Caco-2 (cell line): Measurements from ENCODE around the gene RANBP2. TPM values are rescaled to one million over a fixed set of nuclear protein-coding genes. Genes with fewer than 3 reads are reported as not detected.

Experiments used
- BruUV-seq: library from RNA; stranded (reverse); fragments of 400-500 nt; replicated peaks from 2 replicates; lab custom pipeline; 2021; lab: Mats Ljungman, UMichigan
- CTCF ChIA-PET: fragments of 300-600 bp; sonication (Branson Sonifier 250); formaldehyde crosslinking; loops from one replicate; lab custom pipeline; 2022; ENCODE audit warnings: antibody characterized with exemption; lab: Charles Lee
- POLR2A ChIA-PET: fragments of 300-600 bp; sonication (Branson Sonifier 250); formaldehyde crosslinking; loops from one replicate; lab custom pipeline; 2022; ENCODE audit warnings: antibody characterized with exemption; lab: Charles Lee
- DNase-seq, 2 experiments: peaks; one replicate each; pipeline versions ENCODE4 v3.0.0 to v3.0.0-alpha.2; 2020 to 2022
- H3K27me3 ChIP-seq: replicated peaks from 2 replicates; pipeline ENCODE4 v1.6.0; 2011; ENCODE audit warnings: low read length; ENCODE audit not compliant: control insufficient read depth, insufficient read depth
- H3K36me3 ChIP-seq: 2 replicates; pipeline ENCODE4 v1.5.1; 2011; ENCODE audit warnings: low read length; ENCODE audit not compliant: control insufficient read depth, insufficient read depth
- H3K4me1 ChIP-seq: fragments of 250-450 bp; sonication (Bioruptor Pico); 2 replicates; pipeline ENCODE4 v1.5.1; 2020; ENCODE audit warnings: mild to moderate bottlenecking
- H3K4me3 ChIP-seq: 2 replicates; pipeline ENCODE4 v1.5.1; 2011; ENCODE audit warnings: low read depth, mild to moderate bottlenecking, control low read depth, low read length
- H3K9me3 ChIP-seq: fragments of 250-450 bp; sonication (Bioruptor Pico); 2 replicates; pipeline ENCODE4 v1.5.1; 2020; ENCODE audit warnings: mild to moderate bottlenecking, moderate library complexity
- H3K27ac Mint-ChIP-seq: one replicate; pipeline ENCODE4 v1.8.0; 2022; ENCODE audit warnings: mixed read lengths; ENCODE audit not compliant: unreplicated experiment
- H3K27me3 Mint-ChIP-seq: one replicate; pipeline ENCODE4 v1.8.0; 2022; ENCODE audit warnings: mixed read lengths; ENCODE audit not compliant: insufficient read depth, unreplicated experiment
- H3K36me3 Mint-ChIP-seq: one replicate; pipeline ENCODE4 v1.8.0; 2022; ENCODE audit warnings: mild to moderate bottlenecking, mixed read lengths; ENCODE audit not compliant: insufficient read depth, unreplicated experiment
- H3K4me1 Mint-ChIP-seq: one replicate; pipeline ENCODE4 v1.8.0; 2022; ENCODE audit warnings: low read depth, mixed read lengths; ENCODE audit not compliant: unreplicated experiment
- H3K4me3 Mint-ChIP-seq: one replicate; pipeline ENCODE4 v1.8.0; 2022; ENCODE audit warnings: mild to moderate bottlenecking, moderate library complexity, mixed read lengths; ENCODE audit not compliant: unreplicated experiment
- H3K9me3 Mint-ChIP-seq: one replicate; pipeline ENCODE4 v1.8.0; 2022; ENCODE audit warnings: mixed read lengths; ENCODE audit not compliant: unreplicated experiment
- CTCF ChIP-seq, 2 experiments: fragments of 200-600 bp in 1 of 2; IDR thresholded peaks; 1 replicate in 1 of 2; 2 replicates in 1 of 2; pipeline versions ENCODE4 v1.5.1 to v1.8.0; 2011 to 2022; ENCODE audit warnings: antibody characterized with exemption in 1 of 2, control low read depth in 1 of 2, inconsistent platforms in 1 of 2, low read depth in 1 of 2, low read length in 1 of 2, mild to moderate bottlenecking in 1 of 2, moderate library complexity in 1 of 2; ENCODE audit not compliant: insufficient read depth in 1 of 2, severe bottlenecking in 1 of 2, unreplicated experiment in 1 of 2
- intact Hi-C: fragments of 100-400 bp; cut with micrococcal nuclease; formaldehyde crosslinking; loops from one replicate; pipeline ENCODE4 v1.10.0; 2022; ENCODE audit not compliant: unreplicated experiment
- total RNA-seq: library from RNA; stranded (reverse); gene quantifications from 2 replicates; pipeline ENCODE4 v1.2.3, GENCODE V29; 2022

RANBP2 gene
- total RNA-seq, 1 experiment from 2014 or later: 81.8 TPM

GRCh38 chr2:108786008-108786353, 66.7 kb downstream of the RANBP2 start:
- Mint-ChIP-seq H3K4me1 (no peaks in the 10 kb centered on the region), H3K27ac (peak overlapping the region; percentile 94), H3K9me3 (no peaks in the 10 kb centered on the region), H3K36me3 (peaks cover 80% of the 10 kb centered on the region), H3K4me3 (peak overlapping the region; percentile 93), H3K27me3 (no peaks in the 10 kb centered on the region)
- intact Hi-C loops: loop anchor here (1.0 kb wide), 1 partner anchor 203 kb away; the partner anchor contains the start of gene EDAR
- H3K36me3 ChIP-seq: no peaks in the 10 kb centered on the region; the same call in none of the 2 replicates
- ChIA-PET CTCF (interaction anchor here (0.7 kb wide), 1 partner anchor 13 kb away, joined by 3 read pairs; no protein-coding TSS in a partner anchor), POLR2A (interaction anchor here (0.7 kb wide), 1 partner anchor 211 kb away, joined by 4 read pairs; no protein-coding TSS in a partner anchor)
- no peaks in the 10 kb centered on the region for H3K27me3 ChIP-seq
- TF ChIP-seq CTCF (IDR thresholded peaks at IDR 0.05; ENCODE audit: insufficient read depth in 1 of 2, low read depth in 1 of 2, low read length in 1 of 2, severe bottlenecking in 1 of 2, unreplicated experiment in 1 of 2): no peak
- no peak for DNase-seq
- H3K4me1 ChIP-seq: peaks cover 5% of the 10 kb centered on the region; the same call in 1 of the 2 replicates
- no peaks in the 10 kb centered on the region for H3K9me3 ChIP-seq
- H3K4me3 ChIP-seq: peak overlapping the region; percentile 69
- no TSS peak for BruUV-seq

- no peaks in the 10 kb centered on the region; the same call in none of the 2 replicates for H3K36me3 ChIP-seq
- Mint-ChIP-seq H3K36me3 (peaks cover 78% of the 10 kb centered on the region), H3K9me3 (no peaks in the 10 kb centered on the region), H3K4me3 (peak within 1 kb of the TSS; percentile 93), H3K4me1 (no peaks in the 10 kb centered on the region), H3K27me3 (no peaks in the 10 kb centered on the region), H3K27ac (peak within 1 kb of the TSS; percentile 94)
- no peaks in the 10 kb centered on the region for H3K9me3 ChIP-seq
- CTCF ChIA-PET: interaction anchor here (0.7 kb wide), 1 partner anchor 14 kb away, joined by 3 read pairs; no protein-coding TSS in a partner anchor
- POLR2A ChIA-PET: interaction anchor here (0.7 kb wide), 1 partner anchor 212 kb away, joined by 4 read pairs; no protein-coding TSS in a partner anchor
- H3K4me1 ChIP-seq: peaks cover 5% of the 10 kb centered on the region; the same call in 1 of the 2 replicates
- peak; percentile 93 to 97 for DNase-seq
- peak within 1 kb of the TSS; percentile 69 for H3K4me3 ChIP-seq
- H3K27me3 ChIP-seq: no peaks in the 10 kb centered on the region
- intact Hi-C loops: loop anchor here (1.0 kb wide), 1 partner anchor 203 kb away; the partner anchor contains the start of gene EDAR
- no peak for TF ChIP-seq CTCF (IDR thresholded peaks at IDR 0.05; ENCODE audit: insufficient read depth in 1 of 2, low read depth in 1 of 2, low read length in 1 of 2, severe bottlenecking in 1 of 2, unreplicated experiment in 1 of 2)
- no TSS peak for BruUV-seq
Observed at GRCh38 chr2:108786354-108787215, 67.3 kb downstream of the RANBP2 start, which contains the start of gene CCDC138. Gene CCDC138 (plus strand): TSS chr2:108786771. CDS start chr2:108786823, 52 bp downstream.

GRCh38 chr2:108787216-108787541, 67.9 kb downstream of the RANBP2 start:
- no peak for DNase-seq
- TF ChIP-seq CTCF (IDR thresholded peaks at IDR 0.05; ENCODE audit: insufficient read depth in 1 of 2, low read depth in 1 of 2, low read length in 1 of 2, severe bottlenecking in 1 of 2, unreplicated experiment in 1 of 2): no peak
- Mint-ChIP-seq H3K27ac (peak overlapping the region; percentile 94), H3K9me3 (no peaks in the 10 kb centered on the region), H3K27me3 (no peaks in the 10 kb centered on the region), H3K4me3 (peak overlapping the region; percentile 93), H3K36me3 (peaks cover 78% of the 10 kb centered on the region), H3K4me1 (no peaks in the 10 kb centered on the region)
- H3K4me3 ChIP-seq: peak overlapping the region; percentile 69
- no peaks in the 10 kb centered on the region for H3K9me3 ChIP-seq
- no peaks in the 10 kb centered on the region; the same call in none of the 2 replicates for H3K36me3 ChIP-seq
- H3K27me3 ChIP-seq: no peaks in the 10 kb centered on the region
- TSS peak; percentile 60 for BruUV-seq
- POLR2A ChIA-PET: no interaction called here
- CTCF ChIA-PET: no interaction called here
- intact Hi-C loops: no loop called here
- H3K4me1 ChIP-seq: peaks cover 5% of the 10 kb centered on the region; the same call in 1 of the 2 replicates
